Measurements from ENCODE around the gene SCTR. TPM values are rescaled to one million over a fixed set of nuclear protein-coding genes. Genes with fewer than 3 reads are reported as not detected.

Gene SCTR
- total RNA-seq, 1 experiment from 2014 or later, result not detected

DNA sequence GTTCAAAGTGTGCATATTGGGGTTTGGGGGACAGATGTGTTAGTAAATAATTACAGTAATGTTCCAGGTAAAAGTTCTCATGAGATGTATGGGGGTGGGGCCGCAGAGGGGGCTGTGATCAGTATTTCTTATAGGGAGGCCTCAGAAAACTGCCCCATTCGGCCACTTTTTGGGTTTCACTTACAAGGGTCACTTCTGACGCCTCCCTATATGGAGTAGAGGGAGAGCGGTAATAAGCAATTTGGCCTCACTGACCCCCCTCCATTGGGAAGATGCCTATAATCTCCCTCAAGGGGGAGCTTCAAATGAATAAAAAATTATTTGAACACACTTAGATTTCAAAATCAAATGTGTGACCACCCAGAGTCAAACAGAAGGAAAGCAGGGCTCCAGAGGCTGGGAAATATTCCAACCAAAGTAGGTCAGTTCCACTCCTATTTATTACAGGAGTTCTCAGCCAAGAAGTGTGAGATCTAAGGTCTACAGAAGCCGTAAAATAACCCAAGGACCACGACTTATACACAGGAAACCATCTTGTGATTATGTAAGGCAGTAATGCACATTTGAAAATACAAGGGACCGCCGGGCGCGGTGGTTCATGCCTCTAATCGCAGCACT is 2.7 kb downstream of the SCTR start (continued):
- TF ChIP-seq, protein P1, sequence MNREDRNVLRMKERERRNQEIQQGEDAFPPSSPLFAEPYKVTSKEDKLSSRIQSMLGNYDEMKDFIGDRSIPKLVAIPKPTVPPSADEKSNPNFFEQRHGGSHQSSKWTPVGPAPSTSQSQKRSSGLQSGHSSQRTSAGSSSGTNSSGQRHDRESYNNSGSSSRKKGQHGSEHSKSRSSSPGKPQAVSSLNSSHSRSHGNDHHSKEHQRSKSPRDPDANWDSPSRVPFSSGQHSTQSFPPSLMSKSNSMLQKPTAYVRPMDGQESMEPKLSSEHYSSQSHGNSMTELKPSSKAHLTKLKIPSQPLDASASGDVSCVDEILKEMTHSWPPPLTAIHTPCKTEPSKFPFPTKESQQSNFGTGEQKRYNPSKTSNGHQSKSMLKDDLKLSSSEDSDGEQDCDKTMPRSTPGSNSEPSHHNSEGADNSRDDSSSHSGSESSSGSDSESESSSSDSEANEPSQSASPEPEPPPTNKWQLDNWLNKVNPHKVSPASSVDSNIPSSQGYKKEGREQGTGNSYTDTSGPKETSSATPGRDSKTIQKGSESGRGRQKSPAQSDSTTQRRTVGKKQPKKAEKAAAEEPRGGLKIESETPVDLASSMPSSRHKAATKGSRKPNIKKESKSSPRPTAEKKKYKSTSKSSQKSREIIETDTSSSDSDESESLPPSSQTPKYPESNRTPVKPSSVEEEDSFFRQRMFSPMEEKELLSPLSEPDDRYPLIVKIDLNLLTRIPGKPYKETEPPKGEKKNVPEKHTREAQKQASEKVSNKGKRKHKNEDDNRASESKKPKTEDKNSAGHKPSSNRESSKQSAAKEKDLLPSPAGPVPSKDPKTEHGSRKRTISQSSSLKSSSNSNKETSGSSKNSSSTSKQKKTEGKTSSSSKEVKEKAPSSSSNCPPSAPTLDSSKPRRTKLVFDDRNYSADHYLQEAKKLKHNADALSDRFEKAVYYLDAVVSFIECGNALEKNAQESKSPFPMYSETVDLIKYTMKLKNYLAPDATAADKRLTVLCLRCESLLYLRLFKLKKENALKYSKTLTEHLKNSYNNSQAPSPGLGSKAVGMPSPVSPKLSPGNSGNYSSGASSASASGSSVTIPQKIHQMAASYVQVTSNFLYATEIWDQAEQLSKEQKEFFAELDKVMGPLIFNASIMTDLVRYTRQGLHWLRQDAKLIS (CRISPR knock-in tag; IDR thresholded peaks at IDR 0.05; ENCODE audit: borderline replicate concordance), result no peak
- TF ChIP-seq, protein P2, sequence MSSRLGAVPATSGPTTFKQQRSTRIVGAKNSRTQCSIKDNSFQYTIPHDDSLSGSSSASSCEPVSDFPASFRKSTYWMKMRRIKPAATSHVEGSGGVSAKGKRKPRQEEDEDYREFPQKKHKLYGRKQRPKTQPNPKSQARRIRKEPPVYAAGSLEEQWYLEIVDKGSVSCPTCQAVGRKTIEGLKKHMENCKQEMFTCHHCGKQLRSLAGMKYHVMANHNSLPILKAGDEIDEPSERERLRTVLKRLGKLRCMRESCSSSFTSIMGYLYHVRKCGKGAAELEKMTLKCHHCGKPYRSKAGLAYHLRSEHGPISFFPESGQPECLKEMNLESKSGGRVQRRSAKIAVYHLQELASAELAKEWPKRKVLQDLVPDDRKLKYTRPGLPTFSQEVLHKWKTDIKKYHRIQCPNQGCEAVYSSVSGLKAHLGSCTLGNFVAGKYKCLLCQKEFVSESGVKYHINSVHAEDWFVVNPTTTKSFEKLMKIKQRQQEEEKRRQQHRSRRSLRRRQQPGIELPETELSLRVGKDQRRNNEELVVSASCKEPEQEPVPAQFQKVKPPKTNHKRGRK (CRISPR knock-in tag; IDR thresholded peaks at IDR 0.05; ENCODE audit: borderline replicate concordance), result no peak
- TF ChIP-seq, protein P3, sequence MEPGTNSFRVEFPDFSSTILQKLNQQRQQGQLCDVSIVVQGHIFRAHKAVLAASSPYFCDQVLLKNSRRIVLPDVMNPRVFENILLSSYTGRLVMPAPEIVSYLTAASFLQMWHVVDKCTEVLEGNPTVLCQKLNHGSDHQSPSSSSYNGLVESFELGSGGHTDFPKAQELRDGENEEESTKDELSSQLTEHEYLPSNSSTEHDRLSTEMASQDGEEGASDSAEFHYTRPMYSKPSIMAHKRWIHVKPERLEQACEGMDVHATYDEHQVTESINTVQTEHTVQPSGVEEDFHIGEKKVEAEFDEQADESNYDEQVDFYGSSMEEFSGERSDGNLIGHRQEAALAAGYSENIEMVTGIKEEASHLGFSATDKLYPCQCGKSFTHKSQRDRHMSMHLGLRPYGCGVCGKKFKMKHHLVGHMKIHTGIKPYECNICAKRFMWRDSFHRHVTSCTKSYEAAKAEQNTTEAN (CRISPR knock-in tag; IDR thresholded peaks at IDR 0.05), result no peak

DNA sequence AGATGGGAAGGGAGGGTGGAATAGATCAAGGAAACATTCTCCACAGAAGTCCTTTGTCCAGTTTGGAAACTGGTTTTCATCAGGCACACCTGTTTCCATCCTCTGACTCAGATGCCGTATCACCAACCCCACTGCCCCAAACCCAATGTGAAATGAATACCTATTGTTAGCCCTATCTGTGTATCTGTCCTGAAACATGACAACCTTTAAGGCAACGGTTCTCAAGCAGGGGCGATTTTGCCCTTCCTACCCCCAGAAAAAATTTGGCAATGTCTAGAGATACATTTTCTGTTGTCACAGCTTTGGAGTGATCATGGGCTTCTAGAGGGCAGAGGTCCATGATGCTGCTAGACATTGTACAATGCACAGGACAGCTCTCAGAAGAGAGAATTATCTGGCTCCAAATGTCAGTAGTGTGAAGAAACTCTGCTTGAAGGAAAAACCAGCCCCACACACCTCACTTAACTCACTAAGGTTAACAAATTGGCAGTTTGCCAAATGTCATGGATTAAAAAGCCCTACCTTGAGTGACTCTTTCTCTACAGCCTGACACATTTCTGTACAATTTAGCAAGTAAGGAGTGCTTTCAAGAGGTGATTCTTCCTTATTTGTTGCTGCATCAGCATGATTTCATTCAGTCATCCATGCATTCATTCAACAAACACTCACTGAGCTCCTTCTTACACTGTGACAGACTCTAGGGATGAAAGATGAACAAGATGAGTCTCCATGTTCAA is 3.4 kb downstream of the SCTR start:
- Mint-ChIP-seq H3K9me3 (no peaks in the 10 kb centered on the region), H3K27me3 (ENCODE audit: low read depth) (peaks cover 66% of the 10 kb centered on the region), H3K27ac (no peak overlapping the region), H3K4me1 (peaks cover 6% of the 10 kb centered on the region), H3K4me3 (no peak overlapping the region), H3K36me3 (no peaks in the 10 kb centered on the region)
- no peak for DNase-seq (ENCODE audit: low spot score)
- CTCF ChIA-PET, result interaction anchor here (0.6 kb wide), 1 partner anchor 12 kb away, joined by 3 read pairs; no protein-coding TSS in a partner anchor
- no peak for ATAC-seq
- TF ChIP-seq RORB (CRISPR knock-in tag; IDR thresholded peaks at IDR 0.05) (no peak), SP1 (CRISPR knock-in tag; conservative IDR thresholded peaks at IDR 0.05) (no peak)
- TF ChIP-seq, protein P4, sequence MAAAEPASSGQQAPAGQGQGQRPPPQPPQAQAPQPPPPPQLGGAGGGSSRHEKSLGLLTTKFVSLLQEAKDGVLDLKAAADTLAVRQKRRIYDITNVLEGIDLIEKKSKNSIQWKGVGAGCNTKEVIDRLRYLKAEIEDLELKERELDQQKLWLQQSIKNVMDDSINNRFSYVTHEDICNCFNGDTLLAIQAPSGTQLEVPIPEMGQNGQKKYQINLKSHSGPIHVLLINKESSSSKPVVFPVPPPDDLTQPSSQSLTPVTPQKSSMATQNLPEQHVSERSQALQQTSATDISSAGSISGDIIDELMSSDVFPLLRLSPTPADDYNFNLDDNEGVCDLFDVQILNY (CRISPR knock-in tag; IDR thresholded peaks at IDR 0.05), result no peak
- POLR2A ChIA-PET, result no interaction called here

DNA sequence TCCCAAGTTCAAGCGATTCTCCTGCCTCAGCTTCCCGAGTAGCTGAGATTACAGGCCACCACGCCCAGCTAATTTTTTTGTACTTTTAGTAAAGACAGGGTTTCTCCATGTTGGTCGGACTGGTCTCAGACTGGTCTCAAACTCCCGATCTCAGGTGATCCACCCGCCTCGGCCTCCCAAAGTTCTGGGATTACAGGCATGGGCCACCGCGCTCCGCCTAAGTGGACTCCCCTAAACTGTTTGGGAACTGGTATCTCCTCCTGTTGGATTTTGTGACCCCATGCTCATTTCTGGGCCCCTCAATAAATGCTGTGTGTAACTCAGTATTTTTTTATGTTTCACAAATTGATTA is 5.2 kb downstream of the SCTR start:
- no peak overlapping the region for H3K4me3 Mint-ChIP-seq
- ChIA-PET POLR2A (no interaction called here), CTCF (interaction anchor here (0.7 to 2.3 kb wide), 3 partner anchors 24 to 43 kb away, joined by 3 to 19 read pairs (median 3); no protein-coding TSS in a partner anchor)
- no peak overlapping the region for H3K27ac Mint-ChIP-seq
- DNase-seq (ENCODE audit: low spot score) (no peak), ATAC-seq (no peak)
- H3K4me1 Mint-ChIP-seq, result peaks cover 6% of the 10 kb centered on the region
- no peaks in the 10 kb centered on the region for H3K9me3 Mint-ChIP-seq
- no peaks in the 10 kb centered on the region for H3K36me3 Mint-ChIP-seq
- peaks cover 50% of the 10 kb centered on the region for H3K27me3 Mint-ChIP-seq (ENCODE audit: low read depth)
- TF ChIP-seq NFYB (CRISPR knock-in tag; conservative IDR thresholded peaks at IDR 0.05; ENCODE audit: low read depth) (no peak), CBFB (CRISPR knock-in tag; IDR thresholded peaks at IDR 0.05; ENCODE audit: low read depth) (no peak), NR3C1 (CRISPR knock-in tag; conservative IDR thresholded peaks at IDR 0.05; ENCODE audit: low read depth) (no peak), HMGA2 (CRISPR knock-in tag; IDR thresholded peaks at IDR 0.05) (no peak), NFATC4 (CRISPR knock-in tag; IDR thresholded peaks at IDR 0.05) (no peak), NR1H2 (CRISPR knock-in tag; IDR thresholded peaks at IDR 0.05) (no peak), KAT7 (CRISPR knock-in tag; IDR thresholded peaks at IDR 0.05; ENCODE audit: borderline replicate concordance) (no peak), ZNF416 (CRISPR knock-in tag; IDR thresholded peaks at IDR 0.05) (no peak)
- TF ChIP-seq, protein P5, sequence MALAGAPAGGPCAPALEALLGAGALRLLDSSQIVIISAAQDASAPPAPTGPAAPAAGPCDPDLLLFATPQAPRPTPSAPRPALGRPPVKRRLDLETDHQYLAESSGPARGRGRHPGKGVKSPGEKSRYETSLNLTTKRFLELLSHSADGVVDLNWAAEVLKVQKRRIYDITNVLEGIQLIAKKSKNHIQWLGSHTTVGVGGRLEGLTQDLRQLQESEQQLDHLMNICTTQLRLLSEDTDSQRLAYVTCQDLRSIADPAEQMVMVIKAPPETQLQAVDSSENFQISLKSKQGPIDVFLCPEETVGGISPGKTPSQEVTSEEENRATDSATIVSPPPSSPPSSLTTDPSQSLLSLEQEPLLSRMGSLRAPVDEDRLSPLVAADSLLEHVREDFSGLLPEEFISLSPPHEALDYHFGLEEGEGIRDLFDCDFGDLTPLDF (CRISPR knock-in tag; IDR thresholded peaks at IDR 0.05), result no peak
- TF ChIP-seq, protein P6, sequence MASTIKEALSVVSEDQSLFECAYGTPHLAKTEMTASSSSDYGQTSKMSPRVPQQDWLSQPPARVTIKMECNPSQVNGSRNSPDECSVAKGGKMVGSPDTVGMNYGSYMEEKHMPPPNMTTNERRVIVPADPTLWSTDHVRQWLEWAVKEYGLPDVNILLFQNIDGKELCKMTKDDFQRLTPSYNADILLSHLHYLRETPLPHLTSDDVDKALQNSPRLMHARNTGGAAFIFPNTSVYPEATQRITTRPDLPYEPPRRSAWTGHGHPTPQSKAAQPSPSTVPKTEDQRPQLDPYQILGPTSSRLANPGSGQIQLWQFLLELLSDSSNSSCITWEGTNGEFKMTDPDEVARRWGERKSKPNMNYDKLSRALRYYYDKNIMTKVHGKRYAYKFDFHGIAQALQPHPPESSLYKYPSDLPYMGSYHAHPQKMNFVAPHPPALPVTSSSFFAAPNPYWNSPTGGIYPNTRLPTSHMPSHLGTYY (CRISPR knock-in tag; IDR thresholded peaks at IDR 0.05), result no peak
- TF ChIP-seq, protein P7, sequence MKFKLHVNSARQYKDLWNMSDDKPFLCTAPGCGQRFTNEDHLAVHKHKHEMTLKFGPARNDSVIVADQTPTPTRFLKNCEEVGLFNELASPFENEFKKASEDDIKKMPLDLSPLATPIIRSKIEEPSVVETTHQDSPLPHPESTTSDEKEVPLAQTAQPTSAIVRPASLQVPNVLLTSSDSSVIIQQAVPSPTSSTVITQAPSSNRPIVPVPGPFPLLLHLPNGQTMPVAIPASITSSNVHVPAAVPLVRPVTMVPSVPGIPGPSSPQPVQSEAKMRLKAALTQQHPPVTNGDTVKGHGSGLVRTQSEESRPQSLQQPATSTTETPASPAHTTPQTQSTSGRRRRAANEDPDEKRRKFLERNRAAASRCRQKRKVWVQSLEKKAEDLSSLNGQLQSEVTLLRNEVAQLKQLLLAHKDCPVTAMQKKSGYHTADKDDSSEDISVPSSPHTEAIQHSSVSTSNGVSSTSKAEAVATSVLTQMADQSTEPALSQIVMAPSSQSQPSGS (CRISPR knock-in tag; IDR thresholded peaks at IDR 0.05; ENCODE audit: borderline replicate concordance, low read depth), result no peak
- TF ChIP-seq, protein P8, sequence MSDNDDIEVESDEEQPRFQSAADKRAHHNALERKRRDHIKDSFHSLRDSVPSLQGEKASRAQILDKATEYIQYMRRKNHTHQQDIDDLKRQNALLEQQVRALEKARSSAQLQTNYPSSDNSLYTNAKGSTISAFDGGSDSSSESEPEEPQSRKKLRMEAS (CRISPR knock-in tag; IDR thresholded peaks at IDR 0.05), result no peak
- TF ChIP-seq, protein P9, sequence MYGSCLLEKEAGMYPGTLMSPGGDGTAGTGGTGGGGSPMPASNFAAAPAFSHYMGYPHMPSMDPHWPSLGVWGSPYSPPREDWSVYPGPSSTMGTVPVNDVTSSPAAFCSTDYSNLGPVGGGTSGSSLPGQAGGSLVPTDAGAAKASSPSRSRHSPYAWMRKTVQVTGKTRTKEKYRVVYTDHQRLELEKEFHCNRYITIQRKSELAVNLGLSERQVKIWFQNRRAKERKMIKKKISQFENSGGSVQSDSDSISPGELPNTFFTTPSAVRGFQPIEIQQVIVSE (CRISPR knock-in tag; IDR thresholded peaks at IDR 0.05; ENCODE audit: borderline replicate concordance), result no peak
